SK-N-MC (cell line): ENCODE measurements around the gene DNAH11.

ENCODE experiments used
- EZH2 ChIP-seq: fragments of 200-600 bp; sonication (generic); IDR thresholded peaks from one replicate; pipeline ENCODE4 v1.6.1; 2017; ENCODE audit warnings: antibody characterized with exemption
- POLR2AphosphoS5 ChIP-seq: IDR thresholded peaks from 2 replicates; pipeline ENCODE4 v1.6.1; 2012; ENCODE audit warnings: mild to moderate bottlenecking, low read depth, low read length, borderline replicate concordance

- TF ChIP-seq EZH2 (no peak), POLR2AphosphoS5 (no peak)
Measured at GRCh38 chr7:21702303-21702702, 159.5 kb downstream of the DNAH11 start.
